Measurements from ENCODE around the gene UVRAG. TPM values are rescaled to one million over a fixed set of nuclear protein-coding genes. Genes with fewer than 3 reads are reported as not detected.

UVRAG gene
- total and polyA plus RNA-seq, 4 experiments from 2014 or later = 11.2 to 32.2 (median 21.3) TPM

DNA sequence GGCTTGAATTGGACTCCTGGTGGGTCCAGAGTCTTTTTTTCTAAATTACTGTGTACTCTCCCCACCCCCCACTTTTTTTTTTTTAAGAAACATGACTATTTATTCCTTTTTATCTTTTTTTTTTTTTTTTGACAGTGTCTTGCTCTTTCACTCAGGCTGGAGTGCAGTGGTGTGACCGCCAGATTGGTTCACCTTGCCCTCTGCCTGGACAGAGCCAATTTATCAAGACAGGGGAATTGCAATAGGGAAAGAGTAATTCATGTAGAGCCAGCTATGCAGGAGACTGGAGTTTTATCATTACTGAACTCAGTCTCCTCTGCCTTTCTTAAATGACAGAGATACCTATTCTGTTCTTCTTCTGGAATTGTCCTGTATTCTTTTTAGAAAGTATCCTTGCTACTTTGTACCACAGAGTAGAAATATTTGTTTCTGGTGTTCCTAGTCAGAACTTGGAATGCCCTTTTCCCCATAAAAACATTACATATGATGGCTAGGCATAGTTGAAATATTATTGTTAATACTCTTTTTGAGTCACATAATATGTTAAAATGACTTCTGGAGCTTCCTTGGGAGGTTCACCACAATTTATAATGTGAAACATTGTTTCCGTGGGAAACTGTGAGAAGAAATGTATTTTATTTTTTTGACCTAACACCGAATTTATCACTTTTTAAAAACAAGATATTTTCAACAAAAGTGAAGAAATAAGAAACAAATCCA is 95.6 kb downstream of the UVRAG start:
- H3K9me3 ChIP-seq (ENCODE audit: control insufficient read depth in 1 of 2, low read length in 2 of 2) = no peaks in the 10 kb centered on the region
- no peaks in the 10 kb centered on the region for H3K27me3 ChIP-seq (ENCODE audit: insufficient read depth, low read length)
- Mint-ChIP-seq H3K4me3 (no peak overlapping the region), H3K27me3 (no peaks in the 10 kb centered on the region), H3K9me3 (no peaks in the 10 kb centered on the region), H3K27ac (no peak overlapping the region), H3K36me3 (peaks cover 24 to 30% of the 10 kb centered on the region in 2 donors), H3K4me1 (peaks cover 9 to 19% (median 13%) of the 10 kb centered on the region in 4 donors)
- intact Hi-C loops (cut with micrococcal nuclease) = no loop called here
- H3K27ac ChIP-seq (ENCODE audit: low read depth, low read length) = no peak overlapping the region
- peaks cover 17% of the 10 kb centered on the region for H3K36me3 ChIP-seq (ENCODE audit: insufficient read depth, low read length)
- POLR2A ChIA-PET (ENCODE audit: partially characterized antibody) = no interaction called here
- CTCF ChIA-PET (ENCODE audit: partially characterized antibody) = interaction anchor here (0.7 kb wide), 2 partner anchors 13 to 518 kb away, joined by 3 read pairs; no protein-coding TSS in a partner anchor
- H3K4me3 ChIP-seq (ENCODE audit: low read length in 2 of 2) = no peak overlapping the region
- no peak for DNase-seq
- H3K4me1 ChIP-seq (ENCODE audit: insufficient read depth, low read length) = no peaks in the 10 kb centered on the region

- peaks cover 24 to 36% of the 10 kb centered on the region in 2 donors for H3K36me3 Mint-ChIP-seq
- Histone ChIP-seq H3K4me3 (ENCODE audit: low read length in 2 of 2) (no peak overlapping the region), H3K9me3 (ENCODE audit: control insufficient read depth in 1 of 2, low read length in 2 of 2) (no peaks in the 10 kb centered on the region)
Observed at GRCh38 chr11:75911459-75911858, 96.4 kb downstream of the UVRAG start.

GRCh38 chr11:75913984-75914383 is 99.0 kb downstream of the UVRAG start:
- H3K9me3 Mint-ChIP-seq = no peaks in the 10 kb centered on the region
- peaks cover 0 to 9% (median 5%) of the 10 kb centered on the region in 4 donors for H3K4me1 Mint-ChIP-seq
- no peak overlapping the region for H3K4me3 Mint-ChIP-seq
- H3K4me1 ChIP-seq (ENCODE audit: insufficient read depth, low read length) = no peaks in the 10 kb centered on the region
- intact Hi-C loops (cut with micrococcal nuclease) = no loop called here
- no peaks in the 10 kb centered on the region for H3K27me3 Mint-ChIP-seq
- no peak overlapping the region for H3K27ac Mint-ChIP-seq
- ChIA-PET POLR2A (ENCODE audit: partially characterized antibody) (no interaction called here), CTCF (ENCODE audit: partially characterized antibody) (no interaction called here)
- peaks cover 17% of the 10 kb centered on the region for H3K36me3 ChIP-seq (ENCODE audit: insufficient read depth, low read length)
- no peak overlapping the region for H3K4me3 ChIP-seq (ENCODE audit: low read length in 2 of 2)
- DNase-seq = no peak
- H3K9me3 ChIP-seq (ENCODE audit: control insufficient read depth in 1 of 2, low read length in 2 of 2) = no peaks in the 10 kb centered on the region
- no peak overlapping the region for H3K27ac ChIP-seq (ENCODE audit: low read depth, low read length)
- peaks cover 27 to 44% of the 10 kb centered on the region in 2 donors for H3K36me3 Mint-ChIP-seq
- H3K27me3 ChIP-seq (ENCODE audit: insufficient read depth, low read length) = no peaks in the 10 kb centered on the region

More at GRCh38 chr11:75911459-75911858, 96.4 kb downstream of the UVRAG start:
- H3K27me3 Mint-ChIP-seq = no peaks in the 10 kb centered on the region
- Histone ChIP-seq H3K27ac (ENCODE audit: low read depth, low read length) (no peak overlapping the region), H3K4me1 (ENCODE audit: insufficient read depth, low read length) (no peaks in the 10 kb centered on the region), H3K27me3 (ENCODE audit: insufficient read depth, low read length) (no peaks in the 10 kb centered on the region), H3K36me3 (ENCODE audit: insufficient read depth, low read length) (peaks cover 17% of the 10 kb centered on the region)
- CTCF ChIA-PET (ENCODE audit: partially characterized antibody) = interaction anchor here (1.0 kb wide), 1 partner anchor 15 kb away, joined by 4 read pairs; no protein-coding TSS in a partner anchor
- intact Hi-C loops (cut with micrococcal nuclease) = no loop called here
- POLR2A ChIA-PET (ENCODE audit: partially characterized antibody) = no interaction called here
- H3K9me3 Mint-ChIP-seq = no peaks in the 10 kb centered on the region
- DNase-seq = no peak
- H3K27ac Mint-ChIP-seq = no peak overlapping the region
- H3K4me3 Mint-ChIP-seq = no peak overlapping the region
- H3K4me1 Mint-ChIP-seq = peaks cover 9 to 19% (median 13%) of the 10 kb centered on the region in 4 donors

DNA sequence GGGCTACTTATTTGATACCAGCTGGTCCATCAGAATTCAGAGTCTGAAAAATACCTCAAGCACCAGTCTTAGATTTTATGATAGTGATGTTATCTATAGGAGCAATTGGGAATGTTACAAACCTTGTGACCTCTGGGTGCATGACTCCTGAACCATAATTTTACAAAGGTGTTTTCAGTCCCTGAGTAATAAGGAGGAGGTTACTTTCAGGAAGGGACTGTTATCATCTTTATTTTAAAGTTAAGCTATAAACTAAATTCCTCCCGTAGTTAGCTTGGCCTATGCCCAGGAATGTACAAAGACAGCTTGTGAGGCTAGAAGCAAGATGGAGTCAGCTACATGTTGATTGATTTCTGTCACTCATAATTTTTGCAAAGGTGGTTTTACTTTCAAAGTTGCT is 101.9 kb downstream of the UVRAG start:
- Mint-ChIP-seq H3K4me3 (no peak overlapping the region), H3K36me3 (peaks cover 27 to 41% of the 10 kb centered on the region in 2 donors), H3K27ac (no peak overlapping the region), H3K4me1 (peaks cover 3 to 12% (median 6%) of the 10 kb centered on the region in 4 donors), H3K27me3 (no peaks in the 10 kb centered on the region), H3K9me3 (no peaks in the 10 kb centered on the region)
- no peak overlapping the region for H3K27ac ChIP-seq (ENCODE audit: low read depth, low read length)
- H3K4me3 ChIP-seq (ENCODE audit: low read length in 2 of 2) = no peak overlapping the region
- H3K36me3 ChIP-seq (ENCODE audit: insufficient read depth, low read length) = peaks cover 17% of the 10 kb centered on the region
- ChIA-PET CTCF (ENCODE audit: partially characterized antibody) (interaction anchor here (0.8 to 1.4 kb wide), 3 partner anchors 20 to 236 kb away, joined by 3 to 5 read pairs (median 5); no protein-coding TSS in a partner anchor), POLR2A (ENCODE audit: partially characterized antibody) (no interaction called here)
- H3K4me1 ChIP-seq (ENCODE audit: insufficient read depth, low read length) = no peaks in the 10 kb centered on the region
- H3K27me3 ChIP-seq (ENCODE audit: insufficient read depth, low read length) = no peaks in the 10 kb centered on the region
- no peaks in the 10 kb centered on the region for H3K9me3 ChIP-seq (ENCODE audit: control insufficient read depth in 1 of 2, low read length in 2 of 2)
- intact Hi-C loops (cut with micrococcal nuclease) = no loop called here
- DNase-seq = no peak

- Histone ChIP-seq H3K27ac (ENCODE audit: low read depth, low read length) (no peak overlapping the region), H3K36me3 (ENCODE audit: insufficient read depth, low read length) (peaks cover 3% of the 10 kb centered on the region), H3K27me3 (ENCODE audit: insufficient read depth, low read length) (no peaks in the 10 kb centered on the region), H3K4me1 (ENCODE audit: insufficient read depth, low read length) (no peaks in the 10 kb centered on the region), H3K4me3 (ENCODE audit: low read length in 2 of 2) (no peak overlapping the region), H3K9me3 (ENCODE audit: control insufficient read depth in 1 of 2, low read length in 2 of 2) (no peaks in the 10 kb centered on the region)
- ChIA-PET CTCF (ENCODE audit: partially characterized antibody) (interaction anchor here (0.7 kb wide), 1 partner anchor 186 kb away, joined by 3 read pairs; no protein-coding TSS in a partner anchor), POLR2A (ENCODE audit: partially characterized antibody) (no interaction called here)
- Mint-ChIP-seq H3K36me3 (peaks cover 13 to 28% of the 10 kb centered on the region in 2 donors), H3K4me1 (peaks cover 3 to 12% (median 6%) of the 10 kb centered on the region in 4 donors), H3K4me3 (no peak overlapping the region), H3K9me3 (no peaks in the 10 kb centered on the region), H3K27me3 (no peaks in the 10 kb centered on the region), H3K27ac (no peak overlapping the region)
- intact Hi-C loops (cut with micrococcal nuclease) = no loop called here
- no peak for DNase-seq
Observed at GRCh38 chr11:75918331-75918730, 103.3 kb downstream of the UVRAG start.

DNA sequence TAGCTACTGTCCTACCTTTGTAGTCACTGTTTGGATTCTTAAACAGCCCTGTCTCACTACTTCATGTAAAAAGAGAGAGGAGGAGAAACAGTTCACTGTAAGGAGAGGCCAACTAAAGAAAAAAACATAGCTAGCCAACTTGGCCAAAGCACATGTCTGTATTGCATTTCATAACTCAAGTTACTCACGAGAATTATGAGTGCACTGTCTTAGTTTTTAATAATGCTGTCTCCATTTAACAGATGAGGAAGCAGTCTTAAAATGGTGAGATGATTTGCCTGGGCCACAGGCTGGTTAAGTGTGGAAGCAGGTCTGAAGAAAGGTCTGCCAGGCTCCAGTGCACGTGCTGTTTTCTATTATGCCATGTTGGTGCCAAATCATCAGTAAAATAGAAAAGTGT is 104.5 kb downstream of the UVRAG start:
- Mint-ChIP-seq H3K27ac (peak overlapping the region in 2 of 7 donors; percentile 32 to 37), H3K27me3 (no peaks in the 10 kb centered on the region), H3K9me3 (no peaks in the 10 kb centered on the region), H3K4me3 (no peak overlapping the region), H3K36me3 (peaks cover 5 to 18% of the 10 kb centered on the region in 2 donors), H3K4me1 (peaks cover 3 to 12% (median 7%) of the 10 kb centered on the region in 4 donors)
- POLR2A ChIA-PET (ENCODE audit: partially characterized antibody) = no interaction called here
- Histone ChIP-seq H3K27ac (ENCODE audit: low read depth, low read length) (no peak overlapping the region), H3K4me3 (ENCODE audit: low read length in 2 of 2) (no peak overlapping the region), H3K4me1 (ENCODE audit: insufficient read depth, low read length) (no peaks in the 10 kb centered on the region), H3K36me3 (ENCODE audit: insufficient read depth, low read length) (no peaks in the 10 kb centered on the region), H3K27me3 (ENCODE audit: insufficient read depth, low read length) (no peaks in the 10 kb centered on the region), H3K9me3 (ENCODE audit: control insufficient read depth in 1 of 2, low read length in 2 of 2) (no peaks in the 10 kb centered on the region)
- CTCF ChIA-PET (ENCODE audit: partially characterized antibody) = interaction anchor here (1.1 kb wide), 1 partner anchor 9 kb away, joined by 3 read pairs; no protein-coding TSS in a partner anchor
- no peak for DNase-seq
- intact Hi-C loops (cut with micrococcal nuclease) = no loop called here

- intact Hi-C loops (cut with micrococcal nuclease) = no loop called here
- Mint-ChIP-seq H3K4me3 (no peak overlapping the region), H3K9me3 (no peaks in the 10 kb centered on the region), H3K27me3 (no peaks in the 10 kb centered on the region), H3K4me1 (peaks cover 3 to 14% (median 7%) of the 10 kb centered on the region in 4 donors), H3K27ac (no peak overlapping the region), H3K36me3 (peaks cover 5 to 23% of the 10 kb centered on the region in 2 donors)
- Histone ChIP-seq H3K9me3 (ENCODE audit: control insufficient read depth in 1 of 2, low read length in 2 of 2) (no peaks in the 10 kb centered on the region), H3K4me3 (ENCODE audit: low read length in 2 of 2) (no peak overlapping the region), H3K4me1 (ENCODE audit: insufficient read depth, low read length) (no peaks in the 10 kb centered on the region), H3K36me3 (ENCODE audit: insufficient read depth, low read length) (no peaks in the 10 kb centered on the region), H3K27ac (ENCODE audit: low read depth, low read length) (no peak overlapping the region), H3K27me3 (ENCODE audit: insufficient read depth, low read length) (no peaks in the 10 kb centered on the region)
- DNase-seq = no peak
- POLR2A ChIA-PET (ENCODE audit: partially characterized antibody) = no interaction called here
- CTCF ChIA-PET (ENCODE audit: partially characterized antibody) = no interaction called here
Observed at GRCh38 chr11:75920848-75921247, 105.8 kb downstream of the UVRAG start.

Measured in CD4-positive, alpha-beta memory T cell (primary cell).